NCI-H526 treated with DMSO at 0.1 percent for 48 hours (cell line): Measurements from ENCODE around the gene ROBO4.
A peak's percentile ranks its signal among the peaks of the same experiment; 100 is the strongest.

Experiments used
- DNase-seq: peaks from one replicate; lab custom pipeline; 2025; lab: John Stamatoyannopoulos, UW

ROBO4 gene

GRCh38 chr11:124889191-124890091 is 8.2 kb downstream of the ROBO4 start:
- DNase-seq = no peak

- no peak for DNase-seq
Observed at GRCh38 chr11:124887667-124888013, 10.0 kb downstream of the ROBO4 start.

DNA sequence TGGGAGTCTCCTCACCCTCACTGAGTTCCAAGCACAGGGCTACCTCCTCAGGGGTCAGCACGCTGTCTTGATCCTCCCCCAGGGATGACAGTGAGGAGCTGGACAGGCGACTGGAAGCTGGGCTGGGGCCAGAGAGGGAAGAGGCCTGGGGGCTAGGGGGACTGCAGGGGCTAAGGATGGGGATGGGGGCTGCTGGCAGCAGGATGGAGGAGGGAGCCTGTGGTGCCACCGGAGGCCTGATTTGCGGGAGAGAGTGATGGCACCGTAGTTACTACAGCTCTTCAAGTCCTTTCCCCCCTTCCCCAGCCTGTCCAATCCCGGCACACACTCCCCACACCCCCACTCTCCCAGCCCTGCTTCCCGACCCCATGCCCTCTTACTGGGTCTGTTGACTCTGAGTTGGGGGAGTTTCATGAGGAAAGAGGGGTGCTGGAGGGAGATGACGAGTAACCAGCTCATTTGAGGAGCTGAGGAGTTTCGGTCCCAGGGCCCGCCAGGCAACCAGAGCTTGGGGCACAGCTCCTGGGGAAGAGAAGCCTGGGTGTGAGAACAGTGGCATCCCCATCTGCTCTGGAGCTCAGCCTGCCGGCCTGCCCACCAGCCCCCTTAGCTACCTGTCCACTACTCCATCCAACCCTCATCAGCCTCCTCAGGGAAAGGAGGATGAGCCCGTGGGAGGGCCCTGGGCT is 10.5 kb downstream of the ROBO4 start:
- no peak for DNase-seq

- no peak for DNase-seq
Observed at GRCh38 chr11:124886476-124886875, 11.2 kb downstream of the ROBO4 start.

DNA sequence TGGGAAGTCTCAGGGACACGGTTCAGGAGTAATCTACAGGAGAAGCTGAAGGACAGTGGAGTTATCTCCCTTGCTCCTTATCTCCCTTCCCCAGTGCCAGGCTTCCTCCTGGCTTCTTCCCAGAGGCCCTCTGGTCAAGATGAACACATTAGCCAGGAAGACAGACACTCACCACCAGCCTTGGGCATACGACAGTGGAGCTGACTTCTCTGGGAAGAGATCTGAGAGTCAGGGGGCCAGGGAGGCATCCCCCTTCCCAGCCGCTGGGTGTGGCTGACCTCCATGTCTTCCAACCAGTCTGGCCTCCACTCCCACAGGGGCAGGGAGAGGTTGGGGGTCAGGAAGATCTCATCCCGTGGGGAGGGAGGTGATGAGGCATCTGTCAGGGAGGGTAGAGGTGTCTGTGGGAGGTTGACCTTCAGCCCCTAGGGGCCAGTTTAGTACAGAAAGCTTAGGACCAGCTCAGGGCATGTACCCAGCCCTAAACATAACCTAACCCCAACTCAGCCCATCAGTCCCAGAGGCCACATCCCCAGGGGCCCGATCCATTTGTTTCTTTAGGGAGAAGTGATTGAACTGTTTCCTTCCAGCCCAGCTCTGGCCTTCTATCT is 12.7 kb downstream of the ROBO4 start:
- no peak for DNase-seq

- DNase-seq = no peak
Observed at GRCh38 chr11:124884340-124884739, 13.3 kb downstream of the ROBO4 start.

- no peak for DNase-seq
Observed at GRCh38 chr11:124882339-124883071, 15.2 kb downstream of the ROBO4 start.

GRCh38 chr11:124880958-124881357 is 16.7 kb downstream of the ROBO4 start:
- DNase-seq = no peak

DNA sequence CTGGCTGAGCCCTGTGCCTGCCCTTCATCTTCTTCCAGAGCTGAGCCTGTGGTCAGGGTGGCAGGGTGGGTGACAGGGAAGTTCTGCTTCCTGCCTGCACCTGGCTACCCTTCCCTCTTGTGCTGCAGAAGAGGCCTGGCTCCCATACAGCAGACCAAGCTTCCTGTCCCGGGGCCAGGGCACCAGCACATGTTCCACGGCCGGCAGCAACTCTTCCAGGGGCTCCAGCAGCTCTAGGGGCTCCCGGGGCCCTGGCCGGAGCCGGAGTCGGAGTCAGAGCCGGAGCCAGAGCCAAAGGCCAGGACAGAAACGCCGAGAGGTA is 17.4 kb downstream of the ROBO4 start:
- no peak for DNase-seq

GRCh38 chr11:124879493-124880289 is 18.0 kb downstream of the ROBO4 start:
- DNase-seq = no peak

- no peak for DNase-seq
Observed at GRCh38 chr11:124878759-124879492, 18.7 kb downstream of the ROBO4 start.

- no peak for DNase-seq
Observed at GRCh38 chr11:124877910-124878758, 19.5 kb downstream of the ROBO4 start.

GRCh38 chr11:124877631-124877909 is 20.1 kb downstream of the ROBO4 start:
- no peak for DNase-seq

- DNase-seq = no peak
Observed at GRCh38 chr11:124876818-124877630, 20.6 kb downstream of the ROBO4 start.

- DNase-seq = peak; percentile 87
Observed at GRCh38 chr11:124875943-124876817, 21.5 kb downstream of the ROBO4 start.

DNA sequence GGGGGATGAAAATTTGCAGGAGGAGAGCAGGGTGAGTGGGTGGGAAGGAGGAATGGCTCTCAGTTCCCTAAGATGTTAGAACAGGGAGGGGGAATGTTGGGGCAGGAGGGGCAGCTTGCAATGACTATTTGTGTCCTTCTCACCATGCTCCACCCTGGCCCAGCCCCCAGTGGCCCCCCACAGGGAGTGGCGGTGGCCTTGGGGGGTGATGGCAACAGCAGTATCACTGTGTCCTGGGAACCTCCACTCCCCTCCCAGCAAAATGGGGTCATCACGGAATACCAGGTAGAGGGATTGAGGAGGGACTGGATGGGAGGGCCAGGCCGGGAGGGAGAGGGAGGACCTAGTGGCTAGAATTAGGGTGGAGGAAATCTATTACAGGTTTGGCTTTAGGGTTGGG is 22.3 kb downstream of the ROBO4 start:
- DNase-seq = no peak

DNA sequence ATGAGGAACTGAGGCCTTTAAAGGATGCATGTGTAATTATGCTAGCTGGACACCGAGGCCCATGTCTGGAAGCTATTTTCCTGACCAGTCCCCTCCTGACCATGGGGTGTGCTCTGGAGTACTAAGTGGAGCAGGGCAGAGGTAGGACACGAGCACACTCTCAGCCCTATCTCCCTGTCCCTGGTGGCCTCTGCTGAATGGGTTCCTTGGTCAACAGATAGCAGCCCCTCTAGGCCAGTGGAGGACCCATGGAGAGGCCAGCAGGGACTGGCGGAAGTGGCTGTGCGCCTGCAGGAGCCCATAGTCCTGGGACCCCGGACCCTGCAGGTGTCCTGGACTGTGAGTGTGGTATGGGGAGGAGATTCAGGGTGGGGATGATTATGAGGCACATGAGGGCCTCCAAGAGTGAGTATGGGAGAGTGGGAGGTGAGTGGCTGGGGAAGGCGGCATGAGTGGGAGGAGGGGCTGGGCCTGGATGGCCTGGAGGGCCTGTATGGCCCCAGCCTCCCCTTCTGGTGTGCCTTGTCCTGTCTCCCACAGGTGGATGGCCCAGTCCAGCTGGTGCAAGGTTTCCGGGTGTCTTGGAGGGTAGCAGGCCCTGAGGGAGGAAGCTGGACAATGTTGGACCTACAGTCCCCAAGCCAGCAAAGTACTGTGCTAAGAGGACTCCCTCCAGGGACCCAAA is 23.0 kb downstream of the ROBO4 start:
- DNase-seq = no peak

DNA sequence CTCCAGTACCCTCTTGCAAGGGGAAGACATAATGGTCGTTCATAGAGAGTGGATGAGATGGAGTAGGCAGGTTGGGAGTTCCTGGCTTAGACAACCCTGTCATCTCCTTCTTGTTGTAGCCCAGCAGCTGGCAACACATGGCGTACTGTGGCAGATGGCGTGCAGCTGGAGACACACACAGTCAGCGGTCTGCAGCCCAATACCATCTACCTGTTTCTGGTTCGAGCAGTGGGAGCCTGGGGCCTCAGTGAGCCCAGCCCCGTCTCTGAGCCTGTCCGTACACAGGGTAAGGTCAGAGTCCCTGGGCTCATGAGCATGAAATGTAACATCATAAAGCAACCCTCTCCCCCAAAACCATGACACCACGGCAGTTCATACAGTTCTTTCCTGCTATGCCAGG is 23.7 kb downstream of the ROBO4 start:
- DNase-seq = no peak
